Testis (tissue), 2 donors: ENCODE measurements around the gene HOXC9.

Experiments used
- CTCF ChIP-seq, 3 experiments: fragments of 450-650 bp in 2 of 3; fragments of 200-600 bp in 1 of 3; sonication (generic) in 1 of 3; IDR thresholded peaks; one replicate each; pipeline ENCODE4 v1.5.1; 2016 to 2019; ENCODE audit warnings: antibody characterized with exemption in 3 of 3, mild to moderate bottlenecking in 2 of 3, moderate library complexity in 1 of 3
- POLR2A ChIP-seq: fragments of 450-650 bp; IDR thresholded peaks from one replicate; pipeline ENCODE4 v1.6.1; 2017; ENCODE audit warnings: antibody characterized with exemption, mild to moderate bottlenecking, moderate library complexity

DNA sequence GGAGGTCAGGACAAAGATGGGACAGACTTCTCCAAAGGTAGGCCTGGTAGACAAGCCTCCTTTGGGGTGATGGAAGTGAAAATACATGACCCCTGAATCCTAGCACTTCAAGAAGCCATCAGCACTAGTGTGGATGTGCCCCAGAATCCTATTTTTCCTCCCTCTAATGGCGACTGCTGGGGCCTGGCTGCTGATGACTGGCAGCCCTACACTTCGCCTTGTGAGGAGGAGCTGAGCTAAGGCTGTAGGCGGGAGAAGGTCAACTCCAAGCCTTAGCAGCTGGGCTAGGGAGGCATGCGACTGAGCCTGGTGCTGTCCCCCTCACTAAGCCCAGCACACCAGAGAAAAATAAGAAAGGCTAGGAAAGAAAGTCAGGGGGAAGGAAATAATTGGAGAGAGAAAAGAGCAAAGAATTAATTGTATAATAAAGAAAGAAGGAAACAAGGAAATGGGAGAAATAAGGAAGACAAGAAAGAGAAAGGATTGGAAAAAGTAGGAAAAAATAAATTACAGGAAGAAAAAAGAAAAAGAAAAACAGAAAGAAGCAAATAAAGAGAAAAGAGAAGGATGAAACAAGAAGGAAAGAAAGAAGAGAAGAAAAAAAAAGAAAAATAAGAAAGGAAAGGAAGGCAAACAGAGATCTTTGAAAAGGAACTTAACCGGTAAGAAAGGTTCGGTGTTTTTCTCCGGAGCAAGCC, 19.7 kb upstream of the HOXC9 start:
- no peak for TF ChIP-seq CTCF (IDR thresholded peaks at IDR 0.05)
- no peak for TF ChIP-seq POLR2A
